Measurements from ENCODE around the gene SMYD4. TPM values are rescaled to one million over a fixed set of nuclear protein-coding genes. Genes with fewer than 3 reads are reported as not detected.

The SMYD4 gene
- polyA plus RNA-seq, 1 donor from 2014 or later, result 6.8 TPM

DNA sequence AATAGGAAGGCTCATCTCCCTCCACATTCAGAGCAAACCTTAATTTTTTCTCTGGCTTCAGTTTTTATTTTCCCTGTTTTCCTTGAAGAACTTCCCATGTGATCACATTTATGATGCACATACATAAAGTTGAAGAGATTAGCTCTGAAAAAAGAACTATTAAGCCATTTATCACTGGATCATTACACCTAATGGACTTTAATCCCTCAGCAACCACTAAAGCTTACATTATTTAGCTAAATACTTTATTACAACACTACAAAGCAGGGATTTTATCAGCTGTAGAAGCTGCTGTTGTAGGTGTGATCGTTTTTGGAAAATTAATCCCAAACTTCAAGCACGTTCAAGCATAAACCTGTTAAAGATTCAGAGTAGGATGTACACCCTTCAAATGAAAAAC lies 21.1 kb downstream of the SMYD4 start:
- Histone ChIP-seq H3K9me2 (ENCODE audit: insufficient read depth, low read length) (no peaks in the 10 kb centered on the region), H3K27ac (ENCODE audit: low read length) (no peak overlapping the region), H4K20me1 (ENCODE audit: insufficient read depth) (no peaks in the 10 kb centered on the region), H3K79me2 (replicated peaks; ENCODE audit: insufficient read depth, low read length) (no peaks in the 10 kb centered on the region), H2AFZ (ENCODE audit: low read depth, low read length) (no peak overlapping the region), H3K4me2 (ENCODE audit: low read length) (no peak overlapping the region), H3K9ac (ENCODE audit: low read length) (no peak overlapping the region), H3K9me3 (ENCODE audit: low read length) (no peaks in the 10 kb centered on the region), H3K4me3 (ENCODE audit: low read length) (no peak overlapping the region), H3F3A (ENCODE audit: insufficient read depth, low read length, poor library complexity, severe bottlenecking) (no peaks in the 10 kb centered on the region), H3K36me3 (ENCODE audit: insufficient read depth, low read length) (no peaks in the 10 kb centered on the region), H3K27me3 (ENCODE audit: insufficient read depth, low read depth, low read length) (no peaks in the 10 kb centered on the region)
- TF ChIP-seq POLR2AphosphoS5 (IDR thresholded peaks at IDR 0.05), result no peak
- TF ChIP-seq, protein P1, sequence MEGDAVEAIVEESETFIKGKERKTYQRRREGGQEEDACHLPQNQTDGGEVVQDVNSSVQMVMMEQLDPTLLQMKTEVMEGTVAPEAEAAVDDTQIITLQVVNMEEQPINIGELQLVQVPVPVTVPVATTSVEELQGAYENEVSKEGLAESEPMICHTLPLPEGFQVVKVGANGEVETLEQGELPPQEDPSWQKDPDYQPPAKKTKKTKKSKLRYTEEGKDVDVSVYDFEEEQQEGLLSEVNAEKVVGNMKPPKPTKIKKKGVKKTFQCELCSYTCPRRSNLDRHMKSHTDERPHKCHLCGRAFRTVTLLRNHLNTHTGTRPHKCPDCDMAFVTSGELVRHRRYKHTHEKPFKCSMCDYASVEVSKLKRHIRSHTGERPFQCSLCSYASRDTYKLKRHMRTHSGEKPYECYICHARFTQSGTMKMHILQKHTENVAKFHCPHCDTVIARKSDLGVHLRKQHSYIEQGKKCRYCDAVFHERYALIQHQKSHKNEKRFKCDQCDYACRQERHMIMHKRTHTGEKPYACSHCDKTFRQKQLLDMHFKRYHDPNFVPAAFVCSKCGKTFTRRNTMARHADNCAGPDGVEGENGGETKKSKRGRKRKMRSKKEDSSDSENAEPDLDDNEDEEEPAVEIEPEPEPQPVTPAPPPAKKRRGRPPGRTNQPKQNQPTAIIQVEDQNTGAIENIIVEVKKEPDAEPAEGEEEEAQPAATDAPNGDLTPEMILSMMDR (IDR thresholded peaks at IDR 0.05; ENCODE audit: poor library complexity, severe bottlenecking), result no peak
- TF ChIP-seq RAD21 (conservative IDR thresholded peaks at IDR 0.05), result no peak
- TF ChIP-seq, protein P2, sequence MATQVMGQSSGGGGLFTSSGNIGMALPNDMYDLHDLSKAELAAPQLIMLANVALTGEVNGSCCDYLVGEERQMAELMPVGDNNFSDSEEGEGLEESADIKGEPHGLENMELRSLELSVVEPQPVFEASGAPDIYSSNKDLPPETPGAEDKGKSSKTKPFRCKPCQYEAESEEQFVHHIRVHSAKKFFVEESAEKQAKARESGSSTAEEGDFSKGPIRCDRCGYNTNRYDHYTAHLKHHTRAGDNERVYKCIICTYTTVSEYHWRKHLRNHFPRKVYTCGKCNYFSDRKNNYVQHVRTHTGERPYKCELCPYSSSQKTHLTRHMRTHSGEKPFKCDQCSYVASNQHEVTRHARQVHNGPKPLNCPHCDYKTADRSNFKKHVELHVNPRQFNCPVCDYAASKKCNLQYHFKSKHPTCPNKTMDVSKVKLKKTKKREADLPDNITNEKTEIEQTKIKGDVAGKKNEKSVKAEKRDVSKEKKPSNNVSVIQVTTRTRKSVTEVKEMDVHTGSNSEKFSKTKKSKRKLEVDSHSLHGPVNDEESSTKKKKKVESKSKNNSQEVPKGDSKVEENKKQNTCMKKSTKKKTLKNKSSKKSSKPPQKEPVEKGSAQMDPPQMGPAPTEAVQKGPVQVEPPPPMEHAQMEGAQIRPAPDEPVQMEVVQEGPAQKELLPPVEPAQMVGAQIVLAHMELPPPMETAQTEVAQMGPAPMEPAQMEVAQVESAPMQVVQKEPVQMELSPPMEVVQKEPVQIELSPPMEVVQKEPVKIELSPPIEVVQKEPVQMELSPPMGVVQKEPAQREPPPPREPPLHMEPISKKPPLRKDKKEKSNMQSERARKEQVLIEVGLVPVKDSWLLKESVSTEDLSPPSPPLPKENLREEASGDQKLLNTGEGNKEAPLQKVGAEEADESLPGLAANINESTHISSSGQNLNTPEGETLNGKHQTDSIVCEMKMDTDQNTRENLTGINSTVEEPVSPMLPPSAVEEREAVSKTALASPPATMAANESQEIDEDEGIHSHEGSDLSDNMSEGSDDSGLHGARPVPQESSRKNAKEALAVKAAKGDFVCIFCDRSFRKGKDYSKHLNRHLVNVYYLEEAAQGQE (IDR thresholded peaks at IDR 0.05; ENCODE audit: borderline replicate concordance), result no peak
- no peak for TF ChIP-seq SMC3 (conservative IDR thresholded peaks at IDR 0.05; ENCODE audit: poor library complexity)
- no peak for TF ChIP-seq EP300 (conservative IDR thresholded peaks at IDR 0.05; ENCODE audit: poor library complexity, severe bottlenecking)
- TF ChIP-seq TAF1 (IDR thresholded peaks at IDR 0.05; ENCODE audit: low read depth), result no peak
- no peak for TF ChIP-seq MXI1 (conservative IDR thresholded peaks at IDR 0.05; ENCODE audit: poor library complexity, severe bottlenecking)
- no peak for TF ChIP-seq EZH2 (IDR thresholded peaks at IDR 0.05; ENCODE audit: borderline replicate concordance, insufficient read depth, low read length, poor library complexity, severe bottlenecking)

DNA sequence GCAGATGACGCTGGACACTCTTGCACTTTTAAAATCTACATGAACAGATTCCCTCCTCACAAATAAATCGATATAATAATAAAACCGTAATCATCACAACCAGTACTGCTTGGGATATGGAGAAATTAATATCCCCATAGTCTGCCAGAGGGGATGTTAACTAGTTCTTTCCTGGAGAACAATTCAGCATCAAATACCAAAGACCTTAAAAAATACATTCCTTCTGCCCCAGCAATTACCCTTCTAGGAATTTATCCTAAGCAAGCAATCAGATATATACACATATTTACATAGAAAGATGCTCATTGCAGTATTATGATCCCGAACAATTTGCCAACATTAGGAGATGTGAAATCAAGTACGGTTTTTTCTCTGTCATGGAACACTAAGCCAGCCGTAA lies 21.8 kb downstream of the SMYD4 start:
- no peak overlapping the region for H3K4me3 ChIP-seq (ENCODE audit: low read length)
- H3K27ac ChIP-seq (ENCODE audit: low read length), result no peak overlapping the region
- no peaks in the 10 kb centered on the region for H3K79me2 ChIP-seq (replicated peaks; ENCODE audit: insufficient read depth, low read length)
- H4K20me1 ChIP-seq (ENCODE audit: insufficient read depth), result no peaks in the 10 kb centered on the region
- no peaks in the 10 kb centered on the region for H3K36me3 ChIP-seq (ENCODE audit: insufficient read depth, low read length)
- H3F3A ChIP-seq (ENCODE audit: insufficient read depth, low read length, poor library complexity, severe bottlenecking), result no peaks in the 10 kb centered on the region
- H3K9ac ChIP-seq (ENCODE audit: low read length), result no peak overlapping the region
- TF ChIP-seq, protein P2 (IDR thresholded peaks at IDR 0.05; ENCODE audit: borderline replicate concordance), result no peak
- TF ChIP-seq MXI1 (conservative IDR thresholded peaks at IDR 0.05; ENCODE audit: poor library complexity, severe bottlenecking) (no peak), POLR2AphosphoS5 (IDR thresholded peaks at IDR 0.05) (no peak), TAF1 (IDR thresholded peaks at IDR 0.05; ENCODE audit: low read depth) (no peak), SMC3 (conservative IDR thresholded peaks at IDR 0.05; ENCODE audit: poor library complexity) (no peak)
- H2AFZ ChIP-seq (ENCODE audit: low read depth, low read length), result no peak overlapping the region
- no peak overlapping the region for H3K4me2 ChIP-seq (ENCODE audit: low read length)
- no peaks in the 10 kb centered on the region for H3K27me3 ChIP-seq (ENCODE audit: insufficient read depth, low read depth, low read length)
- H3K9me2 ChIP-seq (ENCODE audit: insufficient read depth, low read length), result no peaks in the 10 kb centered on the region
- no peaks in the 10 kb centered on the region for H3K9me3 ChIP-seq (ENCODE audit: low read length)

Data from neural cell (in vitro differentiated cells).